GM19468 (cell line): ENCODE data around the gene XK.
A peak's percentile ranks its signal among the peaks of the same experiment; 100 is the strongest.
"Not testable (repeated sequence)": the region's sequence is repeated elsewhere in the genome, so short reads cannot be mapped to it uniquely, and the experiment has no call there.

Experiments used
- ATAC-seq: cut with Tn5 transposase; IDR thresholded peaks from one replicate; pipeline ENCODE4 v1.9.1; 2021; ENCODE audit warnings: mild to moderate bottlenecking, moderate library complexity, moderate number of reproducible peaks; ENCODE audit not compliant: unreplicated experiment; ENCODE audit errors: extremely low read depth

XK gene

GRCh38 chrX:37752281-37752680, 66.7 kb downstream of the XK start:
- ATAC-seq: no peak

GRCh38 chrX:37752936-37753335, 67.3 kb downstream of the XK start:
- ATAC-seq: no peak

- no peak for ATAC-seq
Observed at GRCh38 chrX:37753384-37753783, 67.8 kb downstream of the XK start.

GRCh38 chrX:37754516-37754915, 68.9 kb downstream of the XK start:
- ATAC-seq: no peak

- ATAC-seq: peak; percentile 94
Observed at GRCh38 chrX:37755025-37755424, 69.4 kb downstream of the XK start.

GRCh38 chrX:37757082-37757481, 71.5 kb downstream of the XK start:
- ATAC-seq: no peak

- ATAC-seq: no peak
Observed at GRCh38 chrX:37759351-37759750, 73.8 kb downstream of the XK start.

- no peak for ATAC-seq
Observed at GRCh38 chrX:37759878-37760418, 74.4 kb downstream of the XK start.

GRCh38 chrX:37763400-37763799, 77.8 kb downstream of the XK start:
- ATAC-seq: no peak

- ATAC-seq: no peak
Observed at GRCh38 chrX:37765507-37765906, 79.9 kb downstream of the XK start.

- ATAC-seq: no peak
Observed at GRCh38 chrX:37767430-37767829, 81.8 kb downstream of the XK start.

GRCh38 chrX:37768866-37769265, 83.3 kb downstream of the XK start:
- not testable (repeated sequence) for ATAC-seq

GRCh38 chrX:37776283-37776986, 90.8 kb downstream of the XK start:
- ATAC-seq: no peak

GRCh38 chrX:37776987-37777325, 91.4 kb downstream of the XK start:
- no peak for ATAC-seq

GRCh38 chrX:37779857-37780256, 94.3 kb downstream of the XK start, which contains the start of gene CYBB:
CYBB (plus strand) TSS chrX:37780059; CDS start chrX:37780078, 19 bp downstream.
- ATAC-seq: no peak

GRCh38 chrX:37781081-37781480, 95.5 kb downstream of the XK start:
- no peak for ATAC-seq
